Measurements from ENCODE around the gene NMNAT2.

Gene NMNAT2

DNA sequence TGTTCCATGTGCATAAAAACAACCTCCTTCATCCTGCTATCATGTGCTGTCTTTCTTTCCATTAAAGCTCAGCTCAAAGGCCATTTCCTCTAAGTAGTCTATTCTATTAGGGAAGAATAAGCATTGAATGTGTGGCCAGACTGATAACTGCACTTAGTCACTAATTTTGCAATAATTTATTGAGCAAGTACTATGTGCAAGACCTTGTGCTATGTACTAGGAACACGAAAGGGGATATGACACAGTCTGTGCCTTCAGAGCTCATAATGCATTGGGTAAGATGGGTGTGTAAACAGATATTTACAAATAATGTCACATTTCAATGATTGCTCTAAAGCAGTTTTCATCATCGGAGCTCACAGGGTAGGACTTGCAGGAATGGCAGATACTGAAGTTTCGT lies 54.2 kb downstream of the NMNAT2 start:
- DNase-seq = peak; percentile 60

- no peak for DNase-seq
Measured at GRCh38 chr1:183361081-183361480, 57.1 kb downstream of the NMNAT2 start.

DNA sequence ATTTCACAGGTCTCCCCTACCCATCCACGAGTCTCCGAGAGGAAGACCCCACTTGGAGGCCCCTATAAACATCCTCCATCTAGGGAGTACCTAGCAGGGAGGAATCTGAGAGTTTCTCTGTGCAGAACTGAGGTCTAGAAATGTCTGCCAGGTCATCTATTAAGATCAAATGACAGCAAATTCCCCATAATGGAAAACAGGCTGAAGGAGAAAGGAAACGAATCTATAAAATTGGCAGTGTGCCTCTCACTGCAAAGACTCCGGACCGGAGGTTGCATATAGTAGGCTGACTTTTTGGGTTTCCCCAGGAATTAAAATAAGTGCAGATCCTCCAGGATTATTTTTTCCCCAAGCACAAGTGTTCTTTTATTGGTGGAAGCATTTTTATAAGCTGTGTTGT lies 57.7 kb downstream of the NMNAT2 start:
- DNase-seq = no peak

GRCh38 chr1:183356534-183357182 lies 61.5 kb downstream of the NMNAT2 start:
- no peak for DNase-seq

- no peak for DNase-seq
Measured at GRCh38 chr1:183355797-183356196, 62.4 kb downstream of the NMNAT2 start.

GRCh38 chr1:183355181-183355580 lies 63.0 kb downstream of the NMNAT2 start:
- no peak for DNase-seq

GRCh38 chr1:183353597-183353996 lies 64.6 kb downstream of the NMNAT2 start:
- no peak for DNase-seq

DNA sequence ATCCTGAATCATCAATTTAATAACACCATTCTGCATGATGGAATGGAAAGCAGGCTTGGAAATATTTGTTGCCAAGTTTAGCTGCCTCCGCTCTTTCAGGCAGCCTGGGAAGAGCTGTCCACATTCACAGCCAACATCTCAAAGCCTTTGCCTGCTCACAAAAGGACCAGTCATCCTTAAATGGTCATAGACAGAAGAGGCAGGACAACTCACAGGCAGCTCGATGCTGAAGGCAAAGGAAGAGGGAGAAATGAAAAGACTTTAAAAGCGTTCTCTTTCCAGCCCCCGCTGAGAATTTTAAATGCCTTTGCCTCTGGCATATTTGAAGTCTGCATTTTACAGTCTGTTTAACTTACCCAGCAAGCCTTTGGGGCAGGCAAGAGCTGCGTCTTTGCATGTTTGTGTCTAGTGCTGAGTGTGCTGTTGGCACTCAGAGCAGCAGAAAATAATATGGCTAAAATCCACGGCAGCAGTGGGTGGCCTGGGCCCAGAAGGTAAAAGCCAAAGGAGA lies 68.9 kb downstream of the NMNAT2 start:
- no peak for DNase-seq

DNA sequence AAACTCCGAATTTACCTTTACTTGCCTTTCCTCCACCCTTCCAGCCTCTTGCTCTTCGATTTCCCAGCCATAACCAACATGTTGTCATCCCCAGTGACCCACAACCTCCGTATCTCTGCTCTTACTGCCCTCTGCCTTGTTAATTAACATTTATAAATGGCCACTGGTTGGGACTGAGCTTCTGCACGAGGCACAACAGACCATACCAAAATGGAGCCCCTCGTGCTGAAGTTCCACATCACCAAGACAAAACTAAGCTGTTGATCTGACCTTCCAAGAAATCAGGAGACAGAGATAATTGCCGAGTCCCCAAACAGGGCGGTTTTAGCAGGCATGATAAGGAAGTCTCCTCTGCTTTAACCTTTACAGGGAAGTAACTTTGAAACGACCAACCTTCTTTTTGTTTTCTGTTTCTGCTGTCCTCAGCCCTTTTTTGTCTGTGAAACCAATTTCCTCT lies 71.9 kb downstream of the NMNAT2 start:
- no peak for DNase-seq

GRCh38 chr1:183339556-183340167 lies 78.5 kb downstream of the NMNAT2 start:
- DNase-seq = no peak

DNA sequence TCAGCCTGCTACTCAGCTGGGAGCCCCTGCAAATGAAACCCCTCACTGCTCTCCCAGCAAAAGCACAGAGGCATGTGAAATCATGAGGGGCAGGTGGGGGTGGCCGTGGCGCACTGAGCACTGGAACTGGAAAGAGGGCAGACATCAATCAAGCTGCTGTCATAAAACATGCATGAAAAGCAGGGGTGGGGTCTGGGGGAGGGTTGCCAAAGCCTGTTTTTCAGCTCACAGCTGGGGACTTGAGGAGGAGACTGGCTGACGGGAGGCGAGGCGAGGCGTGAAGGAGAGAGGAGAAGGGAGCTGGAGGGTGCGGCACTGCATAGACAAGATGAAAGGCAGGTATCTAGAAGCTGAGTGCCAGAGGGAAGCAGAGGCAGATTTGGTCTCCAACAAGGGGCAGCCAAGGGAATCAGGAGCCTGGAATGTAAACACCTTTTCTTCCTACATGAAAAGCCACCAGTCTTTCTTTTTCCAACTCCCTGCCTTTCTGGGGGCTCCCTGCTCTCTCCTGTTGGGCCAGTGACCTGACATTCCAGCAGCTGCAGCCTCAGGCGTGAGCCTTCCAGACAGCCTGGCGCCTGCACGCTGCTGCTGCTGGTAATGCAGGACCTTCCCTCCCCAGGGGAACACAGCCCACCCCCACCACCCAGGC lies 87.0 kb downstream of the NMNAT2 start:
- DNase-seq = no peak

GRCh38 chr1:183330335-183330734 lies 87.8 kb downstream of the NMNAT2 start:
- no peak for DNase-seq

GRCh38 chr1:183328371-183328770 lies 89.8 kb downstream of the NMNAT2 start:
- DNase-seq = no peak

DNA sequence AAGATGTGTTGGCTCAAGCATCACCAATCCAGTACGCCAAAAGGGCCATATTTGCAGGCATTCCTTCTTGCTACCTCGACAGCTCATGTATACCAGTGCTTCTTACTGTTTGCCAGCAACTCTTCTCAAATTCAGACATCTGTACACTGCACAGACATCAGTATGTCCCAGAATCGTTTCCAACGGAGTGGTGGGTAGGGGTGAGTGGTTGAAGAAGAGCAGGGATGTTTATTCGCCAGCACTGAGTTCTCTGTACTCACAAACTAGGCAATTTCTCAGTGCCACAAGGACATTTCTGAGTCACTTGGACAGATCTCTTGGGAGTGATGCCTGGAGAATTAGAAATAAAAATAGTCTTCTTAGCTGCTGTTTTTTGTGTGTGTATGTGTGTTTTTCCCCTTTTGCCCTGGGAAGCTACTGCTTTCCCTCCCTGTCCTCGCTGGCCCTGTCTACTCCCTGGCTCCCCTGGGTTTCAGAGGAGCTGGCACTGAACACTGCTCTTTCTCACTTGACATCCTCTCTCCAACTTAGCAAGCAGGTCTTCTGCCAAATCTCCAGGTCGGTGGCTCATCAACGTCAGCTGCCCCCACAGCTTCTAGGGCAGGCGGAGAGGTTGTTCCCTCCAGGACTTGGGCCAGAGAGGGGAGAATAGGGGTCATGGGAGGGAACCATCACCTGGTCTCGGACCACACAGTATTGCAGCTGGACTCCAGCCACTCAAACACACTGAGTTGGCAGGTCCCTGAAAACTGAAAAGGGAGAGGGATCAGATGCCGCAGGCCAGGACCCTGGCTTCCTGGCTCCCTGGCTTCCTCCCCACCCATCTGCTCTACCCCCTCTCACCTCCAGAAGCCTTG lies 90.5 kb downstream of the NMNAT2 start:
- no peak for DNase-seq

- no peak for DNase-seq
Measured at GRCh38 chr1:183323849-183324683, 94.1 kb downstream of the NMNAT2 start.

GRCh38 chr1:183319606-183320005 lies 98.6 kb downstream of the NMNAT2 start:
- DNase-seq = no peak

GRCh38 chr1:183319051-183319450 lies 99.1 kb downstream of the NMNAT2 start:
- no peak for DNase-seq

DNA sequence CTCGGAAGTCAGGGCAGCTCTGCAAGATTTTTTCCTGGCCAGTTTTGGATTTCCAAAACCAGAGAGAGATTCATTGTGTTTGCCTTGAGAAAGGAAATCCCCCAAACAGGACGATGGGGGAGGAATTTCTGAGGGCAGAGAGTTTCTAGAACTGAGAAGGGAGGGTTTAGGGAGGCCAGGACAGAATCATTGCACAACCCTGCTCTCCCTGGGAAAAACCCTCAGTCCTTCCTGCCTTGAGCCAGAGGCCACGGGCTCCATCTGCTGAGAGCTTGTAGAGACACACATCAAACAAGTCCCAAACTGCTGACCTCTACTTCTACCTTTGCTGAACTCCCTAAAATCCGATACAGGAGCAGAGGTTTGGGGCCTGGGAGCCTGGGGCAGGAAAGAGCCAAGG lies 99.7 kb downstream of the NMNAT2 start:
- DNase-seq = peak; percentile 85

GRCh38 chr1:183315991-183316758 lies 102.0 kb downstream of the NMNAT2 start:
- DNase-seq = no peak

DNA sequence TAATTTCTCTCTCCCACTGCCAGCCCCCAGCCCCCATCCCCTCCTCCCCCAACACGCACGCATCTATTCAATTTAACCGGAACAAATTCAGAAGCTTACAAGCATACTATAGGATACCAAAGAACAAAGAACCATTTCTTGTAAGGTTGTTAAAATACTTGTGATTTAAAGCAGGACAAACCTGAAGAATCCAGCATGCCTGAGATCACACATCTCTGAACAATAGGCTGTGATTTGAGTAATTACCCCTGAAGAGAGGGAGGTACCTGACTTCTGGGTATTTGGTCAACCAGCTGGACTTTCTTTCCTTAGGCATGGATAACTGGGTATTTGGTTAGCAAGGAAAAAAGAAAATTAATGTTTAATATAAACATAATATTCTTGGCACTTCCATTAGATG lies 105.1 kb downstream of the NMNAT2 start:
- DNase-seq = no peak

GRCh38 chr1:183310753-183311479 lies 107.3 kb downstream of the NMNAT2 start:
- no peak for DNase-seq

All from HCEC 1CT (cell line).